NOMO-1 treated with dmso at 0.1 percent for 144 hours (cell line): ENCODE results near the gene NRP1.

Experiments used
- DNase-seq: peaks from one replicate; lab custom pipeline; 2025; ENCODE audit not compliant: unreplicated experiment; lab: John Stamatoyannopoulos, UW

The NRP1 gene

DNA sequence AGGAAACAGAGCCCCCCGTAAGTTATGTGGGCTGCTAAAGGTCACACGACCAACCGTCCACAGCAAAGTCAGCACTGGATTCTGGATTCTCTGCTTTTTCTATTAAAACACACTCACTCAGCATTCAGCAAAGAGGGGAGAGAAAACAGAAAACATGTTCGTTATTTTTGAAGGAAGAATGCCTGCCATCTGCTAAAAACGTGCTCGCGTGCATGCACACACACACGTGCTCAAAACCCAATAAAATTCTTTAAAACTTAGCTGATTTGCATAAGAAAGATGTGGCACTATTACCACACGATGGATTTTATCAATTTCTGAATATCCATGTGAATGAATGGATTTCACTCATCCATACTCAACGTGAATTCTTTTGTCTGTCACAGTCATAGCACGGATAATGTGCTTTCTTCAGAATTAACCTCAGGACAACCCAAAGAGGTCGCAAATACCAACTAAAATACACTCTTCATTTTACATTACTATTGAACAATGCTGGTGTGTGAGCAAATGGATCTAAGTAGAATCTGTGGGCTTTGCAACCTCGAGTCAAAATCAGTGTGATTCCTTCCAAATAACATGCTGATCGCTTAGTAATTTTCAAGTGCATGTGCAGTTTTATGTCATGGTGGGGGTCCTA, 40.8 kb downstream of the NRP1 start:
- DNase-seq = no peak

DNA sequence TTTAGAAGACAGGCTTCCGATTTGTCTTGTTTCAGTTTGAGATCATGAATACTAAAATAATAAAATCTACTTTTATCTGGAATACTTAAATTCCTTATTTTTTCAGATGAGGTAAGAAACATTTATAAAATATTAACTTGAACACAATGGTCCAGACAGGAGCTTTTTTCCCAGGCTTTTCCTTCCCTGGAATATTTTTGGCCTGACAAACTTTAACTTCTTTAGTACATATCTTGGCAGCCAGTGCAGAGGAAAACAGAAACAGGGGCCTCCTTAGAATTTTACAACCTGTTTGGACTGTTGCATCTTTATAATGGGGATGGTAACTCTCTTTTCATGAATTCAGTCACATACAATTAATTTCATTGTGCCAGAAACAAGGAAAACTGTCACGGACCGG, 41.4 kb downstream of the NRP1 start:
- no peak for DNase-seq

GRCh38 chr10:33291053-33291592, 43.3 kb downstream of the NRP1 start:
- no peak for DNase-seq

GRCh38 chr10:33290321-33291052, 44.0 kb downstream of the NRP1 start:
- no peak for DNase-seq

GRCh38 chr10:33289776-33290175, 44.7 kb downstream of the NRP1 start:
- no peak for DNase-seq

- DNase-seq = no peak
Measured at GRCh38 chr10:33288127-33288526, 46.3 kb downstream of the NRP1 start.

GRCh38 chr10:33287112-33287511, 47.4 kb downstream of the NRP1 start:
- DNase-seq = no peak

DNA sequence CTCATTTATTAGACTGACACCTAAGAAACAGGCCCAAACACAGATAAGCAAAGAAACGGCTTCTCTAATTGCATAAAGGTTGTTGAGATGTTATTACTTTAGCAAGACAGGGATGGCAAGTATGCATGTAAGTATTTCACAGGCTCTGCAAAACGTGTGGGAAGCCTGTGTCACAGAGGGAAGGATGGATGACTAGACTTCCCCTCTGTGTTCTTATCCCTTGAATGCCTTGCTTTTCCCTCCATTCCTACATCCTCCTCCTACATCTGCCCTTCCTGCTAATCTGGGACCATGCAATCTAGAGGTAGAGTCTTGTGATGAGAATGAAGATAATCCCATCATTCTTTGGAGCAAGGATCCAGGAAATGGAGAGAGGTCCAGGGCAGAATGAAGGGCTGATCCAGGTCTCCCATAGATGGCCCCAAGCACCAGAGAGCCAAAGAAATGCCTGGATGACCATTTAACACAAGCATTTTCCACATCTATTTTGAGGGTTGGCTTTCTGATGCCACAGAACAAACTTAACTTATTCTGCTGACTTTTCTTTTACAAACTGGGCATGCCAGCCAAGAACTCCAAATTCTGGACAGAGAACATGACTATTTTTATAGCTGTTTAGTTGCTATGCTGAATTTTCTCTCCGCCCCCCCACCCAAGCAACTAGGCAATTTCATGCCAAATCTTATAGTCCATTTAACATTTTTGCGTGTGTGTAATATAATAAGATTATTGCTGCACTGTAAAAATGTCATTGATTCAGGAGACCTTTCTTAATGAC, 48.1 kb downstream of the NRP1 start:
- DNase-seq = no peak

DNA sequence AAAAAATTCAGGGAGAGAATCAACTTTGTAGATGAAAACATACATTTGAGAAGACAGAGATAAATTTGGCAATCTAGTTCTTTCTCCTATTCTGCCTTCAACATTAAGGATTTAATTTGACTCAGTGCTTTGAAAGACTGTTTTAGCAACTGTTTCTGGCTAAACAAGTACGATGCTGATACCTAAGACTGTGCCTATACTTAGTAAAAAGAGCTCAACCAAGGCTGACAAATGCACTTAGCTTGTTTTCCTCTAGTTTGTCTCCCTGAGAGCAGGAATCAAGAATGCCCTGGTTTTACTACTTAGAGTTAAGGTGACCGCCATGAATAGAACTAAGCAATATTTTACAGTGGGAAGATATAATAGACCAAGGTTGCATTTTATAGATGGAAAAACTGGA, 49.5 kb downstream of the NRP1 start:
- DNase-seq = no peak

DNA sequence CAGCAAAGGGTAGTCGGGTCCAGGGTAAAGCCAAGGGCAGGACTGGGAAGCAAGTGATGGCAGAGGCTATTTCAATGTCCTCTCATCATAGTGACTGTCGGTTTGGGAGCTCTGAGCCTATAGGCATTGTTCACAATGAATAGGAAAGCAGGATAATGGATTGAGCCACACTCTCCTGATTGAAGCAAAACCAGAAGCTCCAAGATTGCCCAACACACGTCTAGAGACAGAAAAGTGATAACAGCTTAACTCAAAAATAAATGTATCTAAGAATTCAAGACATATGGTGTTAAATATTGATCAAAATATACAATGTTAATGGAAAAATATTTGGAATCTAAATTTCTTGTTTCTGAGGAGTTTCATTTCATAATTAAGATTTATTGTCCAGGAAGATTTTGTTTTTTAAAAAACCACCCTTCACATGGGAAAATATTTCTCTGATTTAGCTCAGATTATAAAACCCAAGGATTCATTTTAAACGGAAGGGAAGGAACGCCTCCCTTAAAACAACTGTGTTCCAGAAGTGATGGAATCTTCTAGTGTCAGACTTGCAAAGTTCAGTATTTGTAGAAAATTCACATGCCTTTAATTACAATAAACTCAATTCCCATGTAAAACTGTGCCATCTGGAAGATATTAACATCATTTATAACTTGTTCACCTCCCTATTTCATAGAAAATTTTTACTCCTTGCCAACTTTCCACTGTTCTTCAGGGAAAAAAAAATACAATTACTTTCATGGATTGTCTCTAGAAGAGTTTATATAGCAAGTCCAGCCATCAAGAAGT, 54.5 kb downstream of the NRP1 start:
- DNase-seq = no peak

DNA sequence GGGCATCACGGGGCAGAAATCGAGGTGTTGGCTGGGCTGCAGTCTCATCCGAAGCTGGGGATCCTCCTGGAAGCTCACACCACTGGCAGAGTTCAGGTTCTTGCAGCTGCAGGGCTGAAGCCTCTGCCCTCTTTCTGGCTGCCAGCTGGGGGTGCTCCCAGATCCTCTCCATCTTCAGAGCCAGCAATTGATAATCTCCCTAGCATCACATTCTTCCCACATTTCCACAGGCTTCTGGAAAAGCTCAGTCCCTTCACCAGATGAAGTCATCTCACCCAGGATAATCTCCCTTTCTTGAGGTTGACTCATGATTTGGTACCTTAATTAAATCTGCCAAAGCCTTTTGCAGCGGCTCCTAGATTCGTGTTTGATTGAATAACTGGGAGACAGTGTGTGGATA, 55.2 kb downstream of the NRP1 start:
- no peak for DNase-seq

DNA sequence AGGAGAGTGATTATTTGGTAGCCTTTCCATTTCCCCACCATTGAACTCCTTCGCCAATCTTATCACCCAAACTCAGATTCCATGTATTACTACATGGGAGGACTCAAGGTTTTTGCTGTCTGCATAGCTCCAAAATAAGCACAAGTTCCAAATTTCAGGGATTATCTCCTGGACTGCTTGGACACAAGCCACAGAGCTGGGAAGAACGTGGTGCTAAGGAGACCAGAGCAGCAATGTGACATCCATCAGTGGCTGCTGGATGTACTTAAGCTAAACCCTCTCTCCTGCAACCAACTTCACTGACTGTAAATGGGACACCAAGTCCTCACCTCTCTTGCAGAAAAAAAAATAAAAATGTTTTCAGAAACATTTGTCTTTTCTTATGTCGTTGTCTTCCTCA, 56.3 kb downstream of the NRP1 start:
- no peak for DNase-seq

DNA sequence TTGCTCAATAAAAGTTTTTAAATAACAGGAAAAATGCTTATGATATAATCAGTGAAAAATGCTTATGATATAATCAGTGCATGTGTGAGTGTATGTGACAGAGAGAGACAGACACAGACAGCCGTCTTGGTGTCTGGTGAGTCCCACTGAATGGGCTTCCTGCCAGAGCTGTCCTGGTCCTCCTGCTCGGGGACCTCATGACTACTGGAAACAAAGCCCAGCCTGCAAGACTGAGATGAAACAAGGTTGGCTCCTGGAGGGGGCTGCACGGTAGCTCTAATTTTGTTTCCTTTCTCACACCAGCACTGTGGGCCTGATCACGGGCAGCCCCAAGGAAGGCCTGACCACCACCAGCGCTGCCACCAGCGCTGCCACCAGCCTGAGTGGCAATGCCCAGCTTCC, 57.3 kb downstream of the NRP1 start:
- no peak for DNase-seq

GRCh38 chr10:33276282-33276923, 58.1 kb downstream of the NRP1 start:
- no peak for DNase-seq

GRCh38 chr10:33274096-33274785, 60.2 kb downstream of the NRP1 start:
- DNase-seq = no peak

DNA sequence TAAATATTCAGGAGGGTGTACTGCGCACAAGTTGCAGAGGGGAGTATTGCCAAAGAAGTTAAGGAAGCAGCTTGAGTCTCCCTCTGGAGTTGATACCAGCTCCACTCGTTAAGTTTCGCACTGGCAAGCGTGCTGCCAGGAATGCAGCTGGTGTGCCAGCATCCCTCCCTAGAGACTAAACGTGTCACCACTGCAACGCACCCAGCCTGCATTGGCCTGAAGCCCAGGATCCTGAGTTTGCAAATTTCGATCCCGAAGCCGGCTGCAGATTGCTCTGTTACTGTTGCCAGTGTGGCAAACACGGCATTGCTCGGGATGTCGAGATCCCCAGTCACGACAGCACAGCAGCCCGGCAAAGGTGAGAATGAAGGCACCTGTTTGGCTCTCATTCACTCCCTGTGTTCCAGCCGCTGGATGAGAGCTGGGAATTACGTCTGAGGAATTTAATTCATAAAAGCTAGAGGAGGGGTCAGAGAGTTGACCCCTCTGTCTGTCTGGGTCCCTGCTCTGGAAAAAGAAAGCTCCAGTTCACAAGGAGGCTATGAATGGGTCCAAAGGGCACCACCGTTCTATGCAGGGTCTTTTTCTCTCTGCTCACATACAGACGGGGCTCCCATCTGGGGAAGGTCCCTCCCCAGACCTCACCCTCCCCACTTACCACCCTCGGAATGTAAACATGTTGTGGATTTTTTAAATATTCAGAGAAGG, 61.0 kb downstream of the NRP1 start:
- DNase-seq = no peak

DNA sequence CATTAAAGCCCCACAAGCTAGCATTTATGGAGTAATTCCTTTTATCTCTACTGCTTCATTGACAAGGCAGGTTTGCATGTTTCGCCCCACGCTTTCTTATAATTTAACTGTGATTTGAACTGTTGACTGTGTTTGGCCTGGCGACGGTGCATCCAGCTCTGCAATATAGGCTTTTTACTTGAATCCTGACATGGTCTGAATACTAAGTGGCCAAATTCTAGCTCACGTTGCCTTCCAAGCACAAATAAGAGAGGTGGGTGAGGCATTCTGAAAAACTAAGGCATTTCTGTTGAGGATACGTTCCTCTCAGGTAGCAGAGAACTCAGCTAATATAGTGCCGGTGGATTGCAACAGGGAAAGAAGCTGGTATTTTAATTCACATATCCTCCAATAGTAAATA, 61.8 kb downstream of the NRP1 start:
- DNase-seq = no peak

DNA sequence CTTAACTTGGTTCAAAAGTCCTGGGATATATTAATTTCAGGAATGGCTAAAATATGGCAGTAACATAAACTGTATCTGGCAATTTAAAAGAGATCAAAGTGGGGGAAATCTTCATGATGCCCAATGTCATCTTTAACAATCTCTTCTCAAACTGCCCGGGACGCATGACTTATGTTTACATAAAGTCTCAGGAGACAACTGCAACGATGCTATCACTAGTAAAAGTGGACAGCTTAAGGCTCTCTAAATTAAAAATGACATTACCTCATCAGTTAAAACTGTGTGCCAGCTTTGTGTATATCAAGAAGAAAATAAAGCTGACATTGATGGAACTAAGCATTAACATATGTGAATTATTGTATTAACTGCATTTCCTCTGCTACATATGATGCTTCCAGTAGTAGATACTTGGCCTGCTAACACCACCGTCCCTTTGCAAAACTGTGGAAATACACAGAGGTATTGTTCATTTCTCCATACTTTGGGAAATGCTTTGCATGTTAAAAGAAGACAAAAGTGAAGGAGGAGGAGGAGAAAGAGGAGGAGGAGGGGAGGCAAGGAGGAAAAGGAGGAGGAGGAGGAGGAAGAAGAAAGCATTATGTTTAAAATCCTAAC, 62.4 kb downstream of the NRP1 start:
- no peak for DNase-seq

GRCh38 chr10:33270971-33271370, 63.5 kb downstream of the NRP1 start:
- no peak for DNase-seq
